HG03565 (cell line): ENCODE data around the gene IL24.
"Not testable (repeated sequence)": the region's sequence is repeated elsewhere in the genome, so short reads cannot be mapped to it uniquely, and the experiment has no call there.

Experiments used
- ATAC-seq: cut with Tn5 transposase; IDR thresholded peaks from one replicate; pipeline ENCODE4 v1.9.1; 2021; ENCODE audit warnings: mild to moderate bottlenecking, moderate library complexity; ENCODE audit not compliant: unreplicated experiment

Gene IL24

DNA sequence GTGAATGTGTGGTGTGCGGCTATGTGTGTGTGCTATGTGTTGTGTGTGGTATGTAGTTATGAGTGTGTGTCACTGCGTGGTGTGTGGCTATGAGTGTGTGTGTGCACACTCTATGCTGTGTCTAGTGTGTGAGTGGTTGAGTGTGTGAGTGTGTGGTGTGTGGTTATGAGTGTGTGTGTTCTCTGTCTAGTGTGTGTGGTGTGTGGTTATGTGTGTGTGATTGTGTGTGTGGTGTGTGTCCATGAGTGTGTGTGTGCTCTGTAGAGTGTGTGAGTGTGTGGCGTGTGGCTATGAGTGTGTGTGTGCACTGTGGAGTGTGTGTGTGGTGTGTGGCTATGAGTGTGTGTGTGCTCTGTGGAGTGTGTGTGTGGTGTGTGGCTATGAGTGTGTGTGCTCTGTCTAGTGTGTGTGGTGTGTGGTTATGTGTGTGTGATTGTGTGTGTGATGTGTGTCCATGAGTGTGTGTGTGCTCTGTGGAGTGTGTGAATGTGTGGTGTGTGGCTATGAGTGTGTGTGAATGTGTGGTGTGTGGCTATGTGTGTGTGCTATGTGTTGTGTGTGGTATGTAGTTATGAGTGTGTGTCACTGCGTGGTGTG is 26.8 kb downstream of the IL24 start:
- ATAC-seq = not testable (repeated sequence)

- ATAC-seq = no peak
These were observed 27.4 kb downstream of the IL24 start for GRCh38 chr1:206924592-206925105.

- ATAC-seq = peak; percentile 61
These were observed 28.0 kb downstream of the IL24 start for GRCh38 chr1:206925106-206925736.

DNA sequence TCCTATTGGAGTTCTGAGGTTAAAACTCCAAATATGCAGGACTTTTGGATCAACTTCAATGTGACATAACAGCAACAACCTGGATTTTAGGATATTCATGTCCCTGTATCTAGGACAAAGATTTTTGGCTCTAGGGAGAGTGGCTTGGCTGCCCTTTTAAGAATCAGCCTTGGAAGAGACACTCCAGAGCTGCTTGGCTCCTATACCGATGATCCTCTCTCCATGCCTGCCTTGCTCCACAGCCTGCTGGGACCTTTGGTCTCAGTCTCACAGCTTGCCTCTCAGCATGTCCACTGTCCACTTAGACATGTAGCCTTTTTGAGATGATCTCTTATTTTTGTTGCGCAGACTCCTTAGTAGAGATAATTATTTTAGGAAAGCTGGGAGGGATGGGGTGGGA is 29.0 kb downstream of the IL24 start:
- ATAC-seq = no peak

DNA sequence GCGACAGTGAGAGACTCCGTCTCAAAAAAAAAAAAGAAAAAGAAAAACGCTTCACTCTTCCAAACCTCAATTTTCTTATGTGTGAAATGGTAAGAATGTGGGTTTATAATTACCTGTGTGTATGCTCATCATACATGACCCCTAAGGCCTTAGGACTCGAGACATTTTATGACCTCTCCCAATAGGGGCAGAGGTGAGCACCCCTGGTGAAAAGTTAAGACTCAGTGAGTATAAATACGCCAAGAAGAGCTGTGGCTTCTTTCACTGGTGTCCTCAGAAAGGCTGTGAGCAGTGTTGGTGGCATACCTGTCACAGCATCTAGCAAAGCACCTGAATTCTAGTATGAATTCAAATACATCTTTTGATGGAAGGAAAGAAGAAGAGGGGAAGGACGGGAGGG is 32.3 kb downstream of the IL24 start:
- ATAC-seq = no peak

DNA sequence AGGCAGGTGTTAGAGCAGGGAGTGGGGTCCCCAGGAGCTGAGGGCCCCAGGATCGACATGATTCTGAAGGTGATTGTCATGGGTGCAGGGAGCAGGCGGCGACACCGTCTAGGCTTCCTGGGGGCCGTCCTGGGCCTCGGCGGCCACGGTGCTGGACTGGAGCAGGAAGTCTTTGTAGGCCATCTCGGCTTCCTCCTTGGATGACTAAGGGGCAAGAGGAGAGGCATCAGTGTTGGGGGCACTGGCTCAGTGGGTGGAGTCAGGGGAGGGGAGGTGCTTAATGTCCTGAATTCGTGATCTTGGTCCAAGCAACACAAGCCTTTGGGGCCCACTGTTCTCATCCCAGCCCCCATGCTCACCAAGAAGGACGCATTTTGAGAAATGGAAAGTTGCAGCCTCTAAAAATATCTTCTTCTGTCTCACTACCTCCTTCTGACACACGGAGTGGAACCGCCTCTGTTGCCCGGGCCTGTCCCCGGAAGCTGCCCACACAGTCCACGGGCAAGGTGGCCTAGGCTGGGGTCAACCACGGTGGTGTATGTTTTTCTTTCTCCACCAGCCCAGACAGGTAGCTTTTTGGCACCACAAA is 33.1 kb downstream of the IL24 start:
- peak; percentile 61 for ATAC-seq

DNA sequence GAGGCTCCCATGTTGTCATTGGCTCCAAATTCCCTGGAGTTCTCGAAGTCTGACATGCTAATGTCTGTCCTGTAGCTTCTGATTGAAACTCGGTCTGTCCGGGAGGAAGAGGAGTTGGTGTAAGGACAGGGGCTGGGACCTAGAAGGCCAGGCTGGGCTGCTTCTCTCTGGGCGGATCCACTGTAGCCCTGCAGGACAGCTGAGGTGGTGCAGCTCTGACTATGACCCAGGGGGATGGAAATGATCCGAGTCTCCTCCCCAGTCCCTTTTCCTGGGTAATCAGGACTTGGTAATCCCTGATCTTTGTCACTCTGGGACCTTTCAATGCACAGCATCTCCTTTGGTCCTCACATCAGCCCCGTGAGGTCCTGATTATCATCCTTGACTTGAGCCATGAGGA is 34.5 kb downstream of the IL24 start:
- no peak for ATAC-seq

DNA sequence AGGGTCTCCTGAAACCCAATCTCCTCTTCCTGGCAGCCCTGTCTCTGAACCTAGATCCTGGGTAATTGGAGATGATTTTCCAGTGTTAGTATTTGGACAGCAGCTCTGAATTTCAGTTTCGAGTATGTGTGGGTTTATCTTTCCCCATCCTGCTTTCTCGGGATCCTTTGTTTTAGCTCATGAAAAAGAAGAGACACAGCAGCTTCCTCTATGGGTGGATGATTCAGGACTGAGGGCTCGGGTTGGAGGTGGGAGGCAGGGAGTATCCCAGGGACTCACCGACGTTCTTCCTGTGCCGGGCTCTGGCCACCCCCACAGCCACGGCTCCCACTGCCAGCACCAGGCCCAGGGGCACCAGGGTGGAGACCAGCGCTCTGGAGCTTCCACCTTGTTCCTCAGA is 34.9 kb downstream of the IL24 start:
- ATAC-seq = no peak

GRCh38 chr1:206933333-206933945 is 36.2 kb downstream of the IL24 start:
- ATAC-seq = no peak

GRCh38 chr1:206935491-206936067 is 38.3 kb downstream of the IL24 start:
- ATAC-seq = no peak

GRCh38 chr1:206937425-206937824 is 40.2 kb downstream of the IL24 start:
- no peak for ATAC-seq

DNA sequence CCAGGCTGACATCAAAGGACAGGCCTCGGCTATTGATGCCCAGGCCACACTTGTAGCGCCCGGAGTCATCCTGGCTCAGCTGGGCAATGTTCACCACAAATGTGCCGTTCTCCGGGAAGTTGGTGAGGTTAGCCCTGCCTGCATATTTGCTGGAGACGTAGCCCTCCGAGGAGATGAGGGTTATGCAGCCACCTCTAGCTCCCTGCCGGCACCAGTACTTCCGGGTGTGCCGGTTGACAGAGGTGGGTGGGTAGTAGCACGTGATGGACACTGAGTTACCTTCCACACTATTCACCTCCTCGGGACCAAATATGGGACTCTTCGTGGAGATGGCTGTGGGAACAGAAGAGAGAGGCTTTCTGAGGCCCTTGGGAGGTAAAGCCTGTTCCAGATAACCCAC is 41.9 kb downstream of the IL24 start:
- ATAC-seq = no peak

GRCh38 chr1:206939841-206940587 is 42.8 kb downstream of the IL24 start:
- no peak for ATAC-seq

DNA sequence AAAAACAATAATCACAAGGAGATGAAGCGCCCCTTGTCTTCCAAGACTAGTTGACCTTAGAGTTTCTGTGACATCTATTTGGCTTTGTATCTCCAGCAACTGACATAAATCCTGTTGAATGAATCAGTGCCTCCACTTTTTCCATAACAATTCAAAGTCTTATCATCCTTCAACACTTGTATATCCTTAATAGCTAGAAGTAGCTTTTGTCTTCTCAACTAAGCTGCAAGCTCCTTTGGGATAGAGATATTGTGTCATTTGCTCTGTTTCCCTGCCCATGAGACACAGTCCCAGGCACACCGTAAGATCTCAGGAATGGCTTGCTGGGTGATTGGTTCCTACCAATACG is 43.3 kb downstream of the IL24 start:
- ATAC-seq = no peak

GRCh38 chr1:206941766-206942418 is 44.6 kb downstream of the IL24 start:
- no peak for ATAC-seq

DNA sequence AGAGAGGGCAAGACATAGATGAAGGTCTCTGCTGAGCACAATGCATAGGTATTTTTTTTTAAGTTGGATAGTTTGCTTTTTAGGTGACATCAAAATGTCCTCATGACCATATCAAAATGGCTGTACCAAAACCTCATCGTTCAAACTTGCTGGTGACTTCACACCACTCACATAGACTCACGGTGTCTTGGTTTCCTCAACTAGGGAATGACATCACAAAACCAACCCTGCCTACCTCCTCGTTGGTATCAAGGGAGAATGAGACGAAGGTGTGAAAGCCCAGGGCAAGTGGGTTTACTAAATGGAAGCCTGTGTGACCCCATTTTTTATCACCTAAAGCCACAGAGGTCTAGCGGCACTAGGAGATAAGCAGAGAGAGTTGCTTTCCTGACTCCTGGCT is 47.5 kb downstream of the IL24 start:
- ATAC-seq = no peak

DNA sequence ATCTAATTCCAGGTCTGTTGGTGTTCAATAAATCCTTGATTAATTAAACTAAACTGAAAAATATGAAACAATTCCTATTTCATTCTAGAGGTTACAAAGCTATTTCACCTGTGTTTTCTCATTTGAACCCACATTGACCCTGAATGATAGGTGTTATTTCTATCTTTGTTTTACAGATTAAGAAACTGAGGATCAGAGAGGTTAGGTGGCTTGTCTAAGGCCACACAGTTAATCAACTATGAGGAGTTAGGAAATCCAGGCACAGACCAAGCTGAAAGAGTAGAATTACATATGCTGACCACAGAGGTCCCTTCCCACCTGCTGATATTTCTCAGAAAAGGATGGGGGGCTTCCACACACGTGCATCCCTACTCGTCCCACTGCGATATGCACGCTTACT is 48.5 kb downstream of the IL24 start:
- ATAC-seq = no peak

DNA sequence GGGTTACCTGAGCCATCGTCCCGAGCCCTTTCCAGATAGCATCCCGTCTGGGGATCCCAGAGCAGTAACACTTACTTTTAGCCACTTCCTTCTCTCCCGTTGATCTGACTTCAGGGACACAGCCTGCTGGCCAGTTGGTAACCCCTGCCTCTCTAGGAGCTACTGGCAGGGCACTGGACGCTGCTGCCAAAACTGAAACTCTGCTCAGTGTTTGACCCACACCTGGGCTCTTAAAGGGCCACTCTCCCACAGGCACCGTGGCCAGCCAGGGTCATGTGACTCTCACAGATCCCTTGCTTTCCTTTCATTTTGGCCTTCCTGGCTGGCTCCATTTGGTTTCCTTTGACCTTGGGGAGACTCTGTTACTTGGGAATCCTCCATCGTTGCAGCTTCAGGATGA is 49.0 kb downstream of the IL24 start, which contains the start of gene PIGR:
PIGR (minus strand) TSS at position 206 of the 400 bp plus-strand sequence. CDS start 5,935 bp downstream, outside the sequence.
- no peak for ATAC-seq

DNA sequence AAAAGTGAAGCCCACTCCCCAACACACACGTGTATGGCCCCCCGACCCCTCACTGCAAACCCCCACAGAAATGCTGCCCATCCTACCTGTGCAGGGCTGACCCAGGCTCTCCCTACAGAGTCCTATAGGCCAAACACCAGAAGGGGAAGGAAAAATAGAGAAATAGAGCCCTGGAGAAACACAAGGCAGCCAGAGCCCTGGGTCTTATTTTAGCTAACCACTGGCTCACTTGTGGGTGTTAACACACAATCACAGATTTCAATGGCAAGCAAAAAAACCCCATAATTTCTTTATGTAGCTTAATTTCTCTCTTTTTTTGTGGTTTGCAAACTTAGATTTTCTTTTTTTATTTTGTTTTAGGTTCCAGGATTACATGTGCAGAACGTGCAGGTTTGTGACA is 50.0 kb downstream of the IL24 start:
- no peak for ATAC-seq

GRCh38 chr1:206949208-206949607 is 52.0 kb downstream of the IL24 start:
- no peak for ATAC-seq
